ENCODE results near the gene TTC34.

DNA sequence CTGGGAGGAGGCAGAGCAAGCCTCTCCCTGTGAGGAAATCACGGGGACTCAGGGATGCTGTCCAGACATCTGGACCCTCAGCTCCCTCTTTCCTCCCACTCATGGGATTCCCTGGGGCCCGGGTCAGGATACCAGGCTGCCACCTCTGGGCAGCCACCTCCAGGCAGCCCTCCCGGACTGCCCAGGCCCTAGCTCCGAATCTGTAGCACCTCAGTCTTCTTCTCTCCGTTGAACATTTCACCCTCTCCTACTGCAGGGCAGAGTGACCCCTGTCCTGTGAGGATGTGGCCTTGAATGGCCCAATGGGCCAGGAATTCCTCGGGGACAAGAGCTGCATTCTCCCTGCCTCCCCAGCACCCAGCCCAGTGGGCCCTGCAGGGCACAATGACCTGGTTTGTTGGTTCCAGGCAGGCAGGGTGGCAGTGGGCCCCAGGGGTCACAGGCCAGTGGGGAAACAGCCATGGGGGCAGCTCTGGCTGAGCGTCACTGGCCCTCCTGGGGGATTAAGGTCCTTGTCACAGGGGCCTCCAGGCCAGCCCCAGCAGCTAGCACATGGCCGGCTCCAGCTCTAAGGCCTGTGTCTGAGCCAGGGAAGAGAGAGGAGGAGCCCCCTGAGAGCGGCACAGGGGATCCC, 9.5 kb upstream of the TTC34 start:
- TF ChIP-seq, protein P1, sequence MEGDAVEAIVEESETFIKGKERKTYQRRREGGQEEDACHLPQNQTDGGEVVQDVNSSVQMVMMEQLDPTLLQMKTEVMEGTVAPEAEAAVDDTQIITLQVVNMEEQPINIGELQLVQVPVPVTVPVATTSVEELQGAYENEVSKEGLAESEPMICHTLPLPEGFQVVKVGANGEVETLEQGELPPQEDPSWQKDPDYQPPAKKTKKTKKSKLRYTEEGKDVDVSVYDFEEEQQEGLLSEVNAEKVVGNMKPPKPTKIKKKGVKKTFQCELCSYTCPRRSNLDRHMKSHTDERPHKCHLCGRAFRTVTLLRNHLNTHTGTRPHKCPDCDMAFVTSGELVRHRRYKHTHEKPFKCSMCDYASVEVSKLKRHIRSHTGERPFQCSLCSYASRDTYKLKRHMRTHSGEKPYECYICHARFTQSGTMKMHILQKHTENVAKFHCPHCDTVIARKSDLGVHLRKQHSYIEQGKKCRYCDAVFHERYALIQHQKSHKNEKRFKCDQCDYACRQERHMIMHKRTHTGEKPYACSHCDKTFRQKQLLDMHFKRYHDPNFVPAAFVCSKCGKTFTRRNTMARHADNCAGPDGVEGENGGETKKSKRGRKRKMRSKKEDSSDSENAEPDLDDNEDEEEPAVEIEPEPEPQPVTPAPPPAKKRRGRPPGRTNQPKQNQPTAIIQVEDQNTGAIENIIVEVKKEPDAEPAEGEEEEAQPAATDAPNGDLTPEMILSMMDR (IDR thresholded peaks at IDR 0.05) = no peak
- no peak for TF ChIP-seq POLR2A (IDR thresholded peaks at IDR 0.05)
